ENCODE measurements around the gene TSSK2. TPM values are rescaled to one million over a fixed set of nuclear protein-coding genes. Genes with fewer than 3 reads are reported as not detected.
A peak's percentile ranks its signal among the peaks of the same experiment; 100 is the strongest.

Gene TSSK2
- total and polyA plus RNA-seq, 4 experiments from 2014 or later = not detected

- Mint-ChIP-seq H3K36me3 (peaks cover 0 to 11% of the 10 kb centered on the region in 2 donors), H3K4me3 (peak overlapping the region; percentile 38 to 97 (median 92)), H3K27ac (peak overlapping the region in 6 of 7 donors; percentile 86 to 95 (median 93)), H3K27me3 (peaks cover 12% of the 10 kb centered on the region in 2 donors), H3K4me1 (peaks cover 20 to 49% (median 35%) of the 10 kb centered on the region in 4 donors), H3K9me3 (no peaks in the 10 kb centered on the region)
- intact Hi-C loops (cut with micrococcal nuclease) = no loop called here
- H3K27me3 ChIP-seq (ENCODE audit: insufficient read depth, low read length) = peaks cover 22% of the 10 kb centered on the region
- H3K9me3 ChIP-seq (ENCODE audit: control insufficient read depth in 1 of 2, low read length in 2 of 2) = no peaks in the 10 kb centered on the region
- peaks cover 40% of the 10 kb centered on the region for H3K4me1 ChIP-seq (ENCODE audit: insufficient read depth, low read length)
- ChIA-PET CTCF (ENCODE audit: partially characterized antibody) (interaction anchor here (1.5 kb wide), 1 partner anchor 29 kb away, joined by 4 read pairs; the partner anchor contains the start of gene ESS2), POLR2A (ENCODE audit: partially characterized antibody) (interaction anchor here (1.0 to 1.6 kb wide), 4 partner anchors 10 to 306 kb away, joined by 3 to 6 read pairs (median 4); partner anchors contain the start of genes CDC45, CLTCL1, DGCR2 and UFD1)
- peak overlapping the region in 1 of 2 donors; percentile 77 for H3K4me3 ChIP-seq (ENCODE audit: low read length in 2 of 2)
- no peaks in the 10 kb centered on the region for H3K36me3 ChIP-seq (ENCODE audit: insufficient read depth, low read length)
- no peak for DNase-seq
- H3K27ac ChIP-seq (ENCODE audit: low read depth, low read length) = no peak overlapping the region
Observed at GRCh38 chr22:19173047-19174035, 42.2 kb downstream of the TSSK2 start.

- peaks cover 4% of the 10 kb centered on the region in 2 donors for H3K27me3 Mint-ChIP-seq
- H3K4me3 Mint-ChIP-seq = peak overlapping the region in 4 of 8 donors; percentile 20 to 91 (median 36)
- H3K27ac Mint-ChIP-seq = peak overlapping the region in 3 of 7 donors; percentile 29 to 76 (median 42)
- POLR2A ChIA-PET (ENCODE audit: partially characterized antibody) = interaction anchor here (0.9 to 1.6 kb wide), 6 partner anchors 11 to 305 kb away, joined by 3 to 6 read pairs (median 3); partner anchors contain the start of genes CDC45, CLTCL1, DGCR2 and UFD1
- Histone ChIP-seq H3K36me3 (ENCODE audit: insufficient read depth, low read length) (no peaks in the 10 kb centered on the region), H3K27me3 (ENCODE audit: insufficient read depth, low read length) (peaks cover 11% of the 10 kb centered on the region), H3K4me1 (ENCODE audit: insufficient read depth, low read length) (peaks cover 43% of the 10 kb centered on the region), H3K9me3 (ENCODE audit: control insufficient read depth in 1 of 2, low read length in 2 of 2) (no peaks in the 10 kb centered on the region), H3K4me3 (ENCODE audit: low read length in 2 of 2) (no peak overlapping the region), H3K27ac (ENCODE audit: low read depth, low read length) (no peak overlapping the region)
- DNase-seq = no peak
- no peaks in the 10 kb centered on the region for H3K9me3 Mint-ChIP-seq
- peaks cover 0 to 14% of the 10 kb centered on the region in 2 donors for H3K36me3 Mint-ChIP-seq
- H3K4me1 Mint-ChIP-seq = peaks cover 21 to 46% (median 31%) of the 10 kb centered on the region in 4 donors
- CTCF ChIA-PET (ENCODE audit: partially characterized antibody) = interaction anchor here (0.6 to 1.5 kb wide), 2 partner anchors 30 to 154 kb away, joined by 4 read pairs; partner anchors contain the start of gene ESS2
- intact Hi-C loops (cut with micrococcal nuclease) = no loop called here
Observed at GRCh38 chr22:19174106-19175025, 43.3 kb downstream of the TSSK2 start.

- peak overlapping the region in 2 of 8 donors; percentile 15 to 36 for H3K4me3 Mint-ChIP-seq
- Histone ChIP-seq H3K27ac (ENCODE audit: low read depth, low read length) (no peak overlapping the region), H3K4me3 (ENCODE audit: low read length in 2 of 2) (no peak overlapping the region), H3K36me3 (ENCODE audit: insufficient read depth, low read length) (no peaks in the 10 kb centered on the region), H3K27me3 (ENCODE audit: insufficient read depth, low read length) (peaks cover 4% of the 10 kb centered on the region), H3K4me1 (ENCODE audit: insufficient read depth, low read length) (peaks cover 40% of the 10 kb centered on the region), H3K9me3 (ENCODE audit: control insufficient read depth in 1 of 2, low read length in 2 of 2) (no peaks in the 10 kb centered on the region)
- no peaks in the 10 kb centered on the region for H3K9me3 Mint-ChIP-seq
- no peak for DNase-seq
- peaks cover 21 to 43% (median 31%) of the 10 kb centered on the region in 4 donors for H3K4me1 Mint-ChIP-seq
- H3K27ac Mint-ChIP-seq = no peak overlapping the region
- peaks cover 4% of the 10 kb centered on the region in 2 donors for H3K27me3 Mint-ChIP-seq
- CTCF ChIA-PET (ENCODE audit: partially characterized antibody) = no interaction called here
- H3K36me3 Mint-ChIP-seq = peaks cover 0 to 14% of the 10 kb centered on the region in 2 donors
- intact Hi-C loops (cut with micrococcal nuclease) = no loop called here
- POLR2A ChIA-PET (ENCODE audit: partially characterized antibody) = interaction anchor here (0.9 to 1.1 kb wide), 2 partner anchors 53 to 304 kb away, joined by 3 read pairs; partner anchors contain the start of genes DGCR2 and UFD1
Observed at GRCh38 chr22:19175026-19175601, 44.0 kb downstream of the TSSK2 start.

GRCh38 chr22:19175602-19176174 lies 44.6 kb downstream of the TSSK2 start:
- DNase-seq = no peak
- peak overlapping the region in 4 of 7 donors; percentile 57 to 88 (median 69) for H3K27ac Mint-ChIP-seq
- peaks cover 35% of the 10 kb centered on the region for H3K4me1 ChIP-seq (ENCODE audit: insufficient read depth, low read length)
- H3K36me3 ChIP-seq (ENCODE audit: insufficient read depth, low read length) = no peaks in the 10 kb centered on the region
- H3K36me3 Mint-ChIP-seq = peaks cover 0 to 14% of the 10 kb centered on the region in 2 donors
- intact Hi-C loops (cut with micrococcal nuclease) = no loop called here
- ChIA-PET CTCF (ENCODE audit: partially characterized antibody) (no interaction called here), POLR2A (ENCODE audit: partially characterized antibody) (interaction anchor here (0.9 to 1.1 kb wide), 2 partner anchors 54 to 256 kb away, joined by 3 read pairs; partner anchors contain the start of genes DGCR2 and HIRA)
- no peaks in the 10 kb centered on the region for H3K9me3 Mint-ChIP-seq
- no peaks in the 10 kb centered on the region for H3K9me3 ChIP-seq (ENCODE audit: control insufficient read depth in 1 of 2, low read length in 2 of 2)
- no peaks in the 10 kb centered on the region for H3K27me3 Mint-ChIP-seq
- peaks cover 16 to 37% (median 26%) of the 10 kb centered on the region in 4 donors for H3K4me1 Mint-ChIP-seq
- H3K4me3 ChIP-seq (ENCODE audit: low read length in 2 of 2) = no peak overlapping the region
- H3K27ac ChIP-seq (ENCODE audit: low read depth, low read length) = no peak overlapping the region
- H3K4me3 Mint-ChIP-seq = peak overlapping the region in 5 of 8 donors; percentile 12 to 75 (median 68)
- no peaks in the 10 kb centered on the region for H3K27me3 ChIP-seq (ENCODE audit: insufficient read depth, low read length)

- H3K27ac Mint-ChIP-seq = peak overlapping the region in 3 of 7 donors; percentile 57 to 70 (median 68)
- intact Hi-C loops (cut with micrococcal nuclease) = no loop called here
- ChIA-PET POLR2A (ENCODE audit: partially characterized antibody) (interaction anchor here (0.9 kb wide), 1 partner anchor 256 kb away, joined by 3 read pairs; the partner anchor contains the start of gene HIRA), CTCF (ENCODE audit: partially characterized antibody) (no interaction called here)
- DNase-seq = no peak
- Histone ChIP-seq H3K4me3 (ENCODE audit: low read length in 2 of 2) (no peak overlapping the region), H3K27ac (ENCODE audit: low read depth, low read length) (no peak overlapping the region), H3K4me1 (ENCODE audit: insufficient read depth, low read length) (peaks cover 31% of the 10 kb centered on the region), H3K36me3 (ENCODE audit: insufficient read depth, low read length) (no peaks in the 10 kb centered on the region), H3K9me3 (ENCODE audit: control insufficient read depth in 1 of 2, low read length in 2 of 2) (no peaks in the 10 kb centered on the region), H3K27me3 (ENCODE audit: insufficient read depth, low read length) (no peaks in the 10 kb centered on the region)
- no peaks in the 10 kb centered on the region for H3K9me3 Mint-ChIP-seq
- H3K4me3 Mint-ChIP-seq = peak overlapping the region in 7 of 8 donors; percentile 33 to 74 (median 68)
- H3K27me3 Mint-ChIP-seq = no peaks in the 10 kb centered on the region
- peaks cover 0 to 10% of the 10 kb centered on the region in 2 donors for H3K36me3 Mint-ChIP-seq
- H3K4me1 Mint-ChIP-seq = peaks cover 14 to 38% (median 22%) of the 10 kb centered on the region in 4 donors
Observed at GRCh38 chr22:19176175-19176643, 45.1 kb downstream of the TSSK2 start.

- Histone ChIP-seq H3K27me3 (ENCODE audit: insufficient read depth, low read length) (no peaks in the 10 kb centered on the region), H3K36me3 (ENCODE audit: insufficient read depth, low read length) (no peaks in the 10 kb centered on the region), H3K4me1 (ENCODE audit: insufficient read depth, low read length) (peaks cover 32% of the 10 kb centered on the region), H3K4me3 (ENCODE audit: low read length in 2 of 2) (no peak overlapping the region), H3K9me3 (ENCODE audit: control insufficient read depth in 1 of 2, low read length in 2 of 2) (no peaks in the 10 kb centered on the region), H3K27ac (ENCODE audit: low read depth, low read length) (no peak overlapping the region)
- intact Hi-C loops (cut with micrococcal nuclease) = no loop called here
- H3K27me3 Mint-ChIP-seq = no peaks in the 10 kb centered on the region
- ChIA-PET POLR2A (ENCODE audit: partially characterized antibody) (interaction anchor here (0.9 to 2.5 kb wide), 2 partner anchors 33 to 255 kb away, joined by 3 to 12 read pairs; partner anchors contain the start of genes ESS2 and HIRA), CTCF (ENCODE audit: partially characterized antibody) (no interaction called here)
- peaks cover 12 to 41% (median 21%) of the 10 kb centered on the region in 4 donors for H3K4me1 Mint-ChIP-seq
- peak overlapping the region in 5 of 7 donors; percentile 27 to 71 (median 56) for H3K27ac Mint-ChIP-seq
- H3K9me3 Mint-ChIP-seq = no peaks in the 10 kb centered on the region
- DNase-seq = no peak
- H3K4me3 Mint-ChIP-seq = peak overlapping the region; percentile 44 to 74 (median 60)
- H3K36me3 Mint-ChIP-seq = peaks cover 0 to 7% of the 10 kb centered on the region in 2 donors
Observed at GRCh38 chr22:19176732-19177131, 45.6 kb downstream of the TSSK2 start.
